ENCODE measurements around the gene SRCAP. TPM values are rescaled to one million over a fixed set of nuclear protein-coding genes. Genes with fewer than 3 reads are reported as not detected.

SRCAP gene
- total and polyA plus RNA-seq, 2 of the 8 experiments (the other 6 are each of a cell fraction or from before 2014, with no cell fraction given): 5.5 to 54.3 TPM

DNA sequence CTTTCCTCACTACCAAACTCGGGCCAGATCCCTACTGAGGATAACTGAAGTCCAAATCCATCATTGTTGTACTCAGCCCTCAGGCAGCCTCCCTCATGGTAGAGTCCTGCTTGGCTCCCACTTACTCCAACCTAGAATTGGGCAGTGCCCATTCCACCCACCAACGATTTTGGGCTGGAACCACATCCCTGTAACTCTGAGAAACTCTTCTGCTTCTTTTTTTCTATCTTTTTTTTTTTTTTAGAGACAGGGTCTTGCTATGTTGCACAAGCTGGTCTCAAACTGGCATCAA, 47.0 kb upstream of the SRCAP start (continued):
- TF ChIP-seq JUND (IDR thresholded peaks at IDR 0.05; ENCODE audit: low read length): no peak

All from H1 (cell line).